ENCODE measurements around the gene RPL18A. TPM values are rescaled to one million over a fixed set of nuclear protein-coding genes. Genes with fewer than 3 reads are reported as not detected.

Gene RPL18A
- total and polyA plus RNA-seq, 4 donors, result 452 to 870 (median 477) TPM

DNA sequence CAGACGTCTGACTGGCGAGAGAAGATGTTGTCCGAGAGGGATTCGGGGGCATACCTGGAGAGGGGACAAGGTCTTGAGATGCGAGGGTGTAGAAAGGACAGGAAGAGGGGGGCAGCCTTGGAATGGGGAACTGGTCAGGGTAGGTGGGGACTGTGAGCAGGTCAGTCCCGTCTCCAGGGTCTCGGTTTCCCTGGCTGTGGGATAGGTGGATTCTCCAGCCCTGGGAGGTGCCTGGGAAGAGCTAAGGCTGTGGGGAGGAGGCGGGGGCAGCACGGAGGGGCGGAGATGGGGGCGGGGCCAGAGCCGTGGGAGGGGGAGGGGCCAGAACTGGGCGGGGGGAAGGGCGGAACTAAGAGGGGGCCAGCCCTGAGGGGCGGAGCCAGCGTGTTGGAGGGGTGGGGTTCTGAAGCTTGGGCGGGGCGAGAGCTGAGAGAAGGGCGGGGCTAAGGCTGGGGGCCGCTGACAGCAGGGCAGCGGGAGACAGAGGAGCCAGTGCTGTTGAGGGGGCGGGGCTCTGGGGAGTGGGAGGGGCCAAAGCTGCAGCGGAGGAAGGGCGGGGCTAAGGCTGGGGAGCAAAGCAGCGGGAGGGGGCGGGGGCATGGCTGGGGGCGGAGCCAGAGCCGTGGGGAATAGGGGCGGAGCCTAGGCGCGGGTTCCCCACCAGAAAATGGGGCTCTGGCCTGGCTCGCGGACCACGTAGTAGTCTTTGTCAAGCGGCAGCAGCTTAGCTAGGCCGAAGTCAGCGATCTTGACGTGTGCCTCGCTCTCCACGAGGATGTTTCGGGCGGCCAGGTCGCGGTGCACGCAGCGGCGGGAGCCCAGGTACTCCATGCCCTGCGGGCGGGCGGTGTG is 28.9 kb upstream of the RPL18A start (continued):
- TF ChIP-seq, protein P1, sequence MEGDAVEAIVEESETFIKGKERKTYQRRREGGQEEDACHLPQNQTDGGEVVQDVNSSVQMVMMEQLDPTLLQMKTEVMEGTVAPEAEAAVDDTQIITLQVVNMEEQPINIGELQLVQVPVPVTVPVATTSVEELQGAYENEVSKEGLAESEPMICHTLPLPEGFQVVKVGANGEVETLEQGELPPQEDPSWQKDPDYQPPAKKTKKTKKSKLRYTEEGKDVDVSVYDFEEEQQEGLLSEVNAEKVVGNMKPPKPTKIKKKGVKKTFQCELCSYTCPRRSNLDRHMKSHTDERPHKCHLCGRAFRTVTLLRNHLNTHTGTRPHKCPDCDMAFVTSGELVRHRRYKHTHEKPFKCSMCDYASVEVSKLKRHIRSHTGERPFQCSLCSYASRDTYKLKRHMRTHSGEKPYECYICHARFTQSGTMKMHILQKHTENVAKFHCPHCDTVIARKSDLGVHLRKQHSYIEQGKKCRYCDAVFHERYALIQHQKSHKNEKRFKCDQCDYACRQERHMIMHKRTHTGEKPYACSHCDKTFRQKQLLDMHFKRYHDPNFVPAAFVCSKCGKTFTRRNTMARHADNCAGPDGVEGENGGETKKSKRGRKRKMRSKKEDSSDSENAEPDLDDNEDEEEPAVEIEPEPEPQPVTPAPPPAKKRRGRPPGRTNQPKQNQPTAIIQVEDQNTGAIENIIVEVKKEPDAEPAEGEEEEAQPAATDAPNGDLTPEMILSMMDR (IDR thresholded peaks at IDR 0.05; ENCODE audit: low read depth, low read length, missing input control), result no peak

- no peak overlapping the region for H3K4me3 ChIP-seq (ENCODE audit: low read depth in 1 of 3, low read length in 3 of 3)
- TF ChIP-seq FOXA2 (IDR thresholded peaks at IDR 0.05), result no peak
- TF ChIP-seq, protein P2, sequence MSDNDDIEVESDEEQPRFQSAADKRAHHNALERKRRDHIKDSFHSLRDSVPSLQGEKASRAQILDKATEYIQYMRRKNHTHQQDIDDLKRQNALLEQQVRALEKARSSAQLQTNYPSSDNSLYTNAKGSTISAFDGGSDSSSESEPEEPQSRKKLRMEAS (IDR thresholded peaks at IDR 0.05), result no peak
- TF ChIP-seq HNF4G (IDR thresholded peaks at IDR 0.05), result no peak
- TF ChIP-seq, protein P1 (IDR thresholded peaks at IDR 0.05; ENCODE audit: low read depth, low read length, missing input control), result no peak
- no peak for TF ChIP-seq YY1 (IDR thresholded peaks at IDR 0.05)
- no peak for TF ChIP-seq FOXA1 (IDR thresholded peaks at IDR 0.05)
- TF ChIP-seq ATF3 (IDR thresholded peaks at IDR 0.05), result no peak
- TF ChIP-seq RXRA (IDR thresholded peaks at IDR 0.05), result no peak
- TF ChIP-seq, protein P3, sequence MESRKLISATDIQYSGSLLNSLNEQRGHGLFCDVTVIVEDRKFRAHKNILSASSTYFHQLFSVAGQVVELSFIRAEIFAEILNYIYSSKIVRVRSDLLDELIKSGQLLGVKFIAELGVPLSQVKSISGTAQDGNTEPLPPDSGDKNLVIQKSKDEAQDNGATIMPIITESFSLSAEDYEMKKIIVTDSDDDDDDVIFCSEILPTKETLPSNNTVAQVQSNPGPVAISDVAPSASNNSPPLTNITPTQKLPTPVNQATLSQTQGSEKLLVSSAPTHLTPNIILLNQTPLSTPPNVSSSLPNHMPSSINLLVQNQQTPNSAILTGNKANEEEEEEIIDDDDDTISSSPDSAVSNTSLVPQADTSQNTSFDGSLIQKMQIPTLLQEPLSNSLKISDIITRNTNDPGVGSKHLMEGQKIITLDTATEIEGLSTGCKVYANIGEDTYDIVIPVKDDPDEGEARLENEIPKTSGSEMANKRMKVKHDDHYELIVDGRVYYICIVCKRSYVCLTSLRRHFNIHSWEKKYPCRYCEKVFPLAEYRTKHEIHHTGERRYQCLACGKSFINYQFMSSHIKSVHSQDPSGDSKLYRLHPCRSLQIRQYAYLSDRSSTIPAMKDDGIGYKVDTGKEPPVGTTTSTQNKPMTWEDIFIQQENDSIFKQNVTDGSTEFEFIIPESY (IDR thresholded peaks at IDR 0.05), result no peak
- TF ChIP-seq NR2F2 (IDR thresholded peaks at IDR 0.05), result no peak
- TF ChIP-seq RAD21 (IDR thresholded peaks at IDR 0.05), result no peak
- TF ChIP-seq SP1 (IDR thresholded peaks at IDR 0.05), result no peak
- no peak for TF ChIP-seq JUND (IDR thresholded peaks at IDR 0.05)
- TF ChIP-seq GABPA (IDR thresholded peaks at IDR 0.05 in 1 of 2, conservative IDR thresholded peaks at IDR 0.05 in 1 of 2), result no peak
- no peak for TF ChIP-seq HNF4A (conservative IDR thresholded peaks at IDR 0.05)
- TF ChIP-seq TAF1 (conservative IDR thresholded peaks at IDR 0.05), result no peak
- no peak for TF ChIP-seq EGR1 (IDR thresholded peaks at IDR 0.05; ENCODE audit: low read depth in 2 of 2)
- TF ChIP-seq REST (IDR thresholded peaks at IDR 0.05), result no peak
- H3K27me3 ChIP-seq (ENCODE audit: control insufficient read depth in 4 of 4, insufficient read depth in 4 of 4, low read length in 3 of 4), result peaks cover 0 to 4% (median 0%) of the 10 kb centered on the region in 4 donors
- no peaks in the 10 kb centered on the region for H3K36me3 ChIP-seq (ENCODE audit: control insufficient read depth in 4 of 4, insufficient read depth in 3 of 4, low read depth in 1 of 4, low read length in 3 of 4)
- no peak overlapping the region for H3K27ac ChIP-seq (ENCODE audit: low read depth in 1 of 2, low read length in 2 of 2)
- 39% methylated on average over 25 of the region's 25 CpGs for WGBS
- no peak for DNase-seq (ENCODE audit: low spot score)
- H3K4me1 ChIP-seq (ENCODE audit: control insufficient read depth in 4 of 4, insufficient read depth in 4 of 4, low read length in 3 of 4), result peaks cover 0 to 3% (median 0%) of the 10 kb centered on the region in 4 donors
- no peaks in the 10 kb centered on the region for H3K9me3 ChIP-seq (ENCODE audit: control insufficient read depth in 4 of 4, low read length in 3 of 4)
- H3K9ac ChIP-seq (ENCODE audit: low read depth in 1 of 2, low read length in 2 of 2), result no peak overlapping the region
Measured at GRCh38 chr19:17831419-17831888, 28.3 kb upstream of the RPL18A start.
